NCI-H1105 (cell line): ENCODE results near the gene DMC1.

Experiments
- DNase-seq: peaks from one replicate; lab custom pipeline; 2025; lab: John Stamatoyannopoulos, UW

The DMC1 gene

GRCh38 chr22:38567531-38568285 lies 2.3 kb downstream of the DMC1 start:
- no peak for DNase-seq

- peak; percentile 39 for DNase-seq
Observed at GRCh38 chr22:38566726-38567504, 3.1 kb downstream of the DMC1 start.

- no peak for DNase-seq
Observed at GRCh38 chr22:38565441-38565840, 4.5 kb downstream of the DMC1 start.

- DNase-seq: no peak
Observed at GRCh38 chr22:38564669-38565068, 5.3 kb downstream of the DMC1 start.

GRCh38 chr22:38554281-38554680 lies 15.7 kb downstream of the DMC1 start:
- DNase-seq: no peak

GRCh38 chr22:38549101-38549894 lies 20.7 kb downstream of the DMC1 start:
- no peak for DNase-seq

- DNase-seq: no peak
Observed at GRCh38 chr22:38540701-38541100, 29.3 kb downstream of the DMC1 start.

GRCh38 chr22:38531251-38531938 lies 38.6 kb downstream of the DMC1 start:
- no peak for DNase-seq

- no peak for DNase-seq
Observed at GRCh38 chr22:38524429-38524828, 45.6 kb downstream of the DMC1 start.

GRCh38 chr22:38523479-38523878 lies 46.5 kb downstream of the DMC1 start:
- no peak for DNase-seq

- DNase-seq: no peak
Observed at GRCh38 chr22:38523029-38523428, 47.0 kb downstream of the DMC1 start.

GRCh38 chr22:38519453-38520250 lies 50.3 kb downstream of the DMC1 start:
- no peak for DNase-seq

- no peak for DNase-seq
Observed at GRCh38 chr22:38518620-38519019, 51.4 kb downstream of the DMC1 start.

GRCh38 chr22:38513063-38513462 lies 56.9 kb downstream of the DMC1 start:
- DNase-seq: no peak

GRCh38 chr22:38510416-38510970 lies 59.5 kb downstream of the DMC1 start:
- DNase-seq: no peak

GRCh38 chr22:38506118-38506962 lies 63.6 kb downstream of the DMC1 start, which contains the start of gene DDX17:
Gene DDX17, minus strand, starts transcription at chr22:38506311.
- DNase-seq: peak; percentile 90

GRCh38 chr22:38505541-38506117 lies 64.4 kb downstream of the DMC1 start:
- DNase-seq: peak; percentile 27

- DNase-seq: peak; percentile 10
Observed at GRCh38 chr22:38504731-38505540, 65.0 kb downstream of the DMC1 start.

GRCh38 chr22:38503021-38503420 lies 67.0 kb downstream of the DMC1 start:
- DNase-seq: no peak
